NCI-H187 treated with DMSO at 0.1 percent for 48 hours (cell line): ENCODE measurements around the gene IL1RAPL1.

Source experiments
- DNase-seq: peaks from one replicate; lab custom pipeline; 2025; lab: John Stamatoyannopoulos, UW

The IL1RAPL1 gene

GRCh38 chrX:28586981-28587551, at the start of gene IL1RAPL1:
Gene IL1RAPL1 (plus strand): TSS chrX:28587446.
- DNase-seq = peak; percentile 74

- DNase-seq = no peak
These were observed 44.5 kb upstream of the IL1RAPL1 start for GRCh38 chrX:28542791-28543190.

- DNase-seq = no peak
These were observed 37.4 kb upstream of the IL1RAPL1 start for GRCh38 chrX:28549838-28550237.

DNA sequence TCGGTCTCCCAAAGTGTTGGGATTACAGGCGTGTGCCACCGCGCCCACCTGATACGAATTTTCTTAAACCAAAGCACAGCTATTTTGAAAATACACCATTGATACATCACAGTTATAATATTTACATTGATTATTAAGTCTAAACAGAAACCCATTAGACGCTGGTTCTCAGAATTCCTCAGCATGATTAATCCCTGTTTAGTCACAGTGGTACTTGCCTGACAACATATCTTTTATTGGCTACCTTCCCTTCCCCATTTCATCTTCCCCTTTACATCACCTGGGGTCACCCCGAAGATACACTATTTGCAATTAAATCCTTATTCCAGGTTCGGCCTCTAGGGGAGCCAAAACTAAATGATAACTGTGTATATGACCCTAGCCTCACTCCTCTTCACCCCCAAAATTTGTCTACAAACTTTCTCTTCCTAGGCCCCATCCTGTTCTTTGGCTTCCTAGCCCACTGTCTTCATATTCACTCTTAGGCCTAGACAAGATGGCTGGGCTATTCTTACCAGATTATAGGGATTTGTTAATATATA, 36.8 kb upstream of the IL1RAPL1 start:
- DNase-seq = no peak

DNA sequence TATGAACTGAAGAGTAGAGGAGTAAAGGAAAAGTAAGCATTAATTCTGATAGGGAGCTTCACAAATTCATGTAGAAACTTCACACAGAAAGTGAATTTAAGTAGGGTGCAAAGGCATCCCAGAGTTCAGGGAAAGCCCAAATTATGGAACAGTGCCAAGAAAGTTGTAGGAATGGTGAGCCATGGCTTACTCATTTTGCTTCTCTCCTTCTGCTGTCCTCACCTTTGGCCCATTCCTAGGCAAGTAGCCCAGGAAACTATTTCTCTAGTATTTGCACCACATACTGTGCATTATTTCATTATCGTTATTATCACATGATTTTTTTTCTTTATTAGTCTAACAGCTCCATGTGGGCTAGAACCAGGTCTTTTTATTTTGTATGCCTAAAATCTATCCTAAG, 34.9 kb upstream of the IL1RAPL1 start:
- DNase-seq = no peak

- no peak for DNase-seq
These were observed 34.1 kb upstream of the IL1RAPL1 start for GRCh38 chrX:28552882-28553829.

GRCh38 chrX:28576117-28576516, 11.1 kb upstream of the IL1RAPL1 start:
- no peak for DNase-seq

DNA sequence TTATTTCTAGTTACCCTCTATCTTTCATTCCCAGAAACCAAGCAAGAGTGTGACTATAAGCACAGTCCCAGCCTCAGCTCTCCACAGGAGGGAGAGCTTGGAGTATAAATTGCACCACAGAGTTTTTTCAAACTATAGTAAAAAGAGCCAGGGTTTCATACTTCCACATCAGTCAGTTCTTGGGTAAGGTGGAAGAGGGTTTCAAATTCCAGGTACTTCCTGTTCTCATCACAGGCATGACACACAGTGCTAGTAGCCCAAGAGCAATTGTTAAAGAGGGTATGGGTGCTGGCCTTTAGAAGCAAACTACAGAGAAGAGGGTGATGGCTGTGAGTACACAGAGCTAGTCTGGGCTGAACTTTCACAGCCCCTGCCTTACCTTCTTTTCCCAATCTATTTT, 5.7 kb upstream of the IL1RAPL1 start:
- no peak for DNase-seq

DNA sequence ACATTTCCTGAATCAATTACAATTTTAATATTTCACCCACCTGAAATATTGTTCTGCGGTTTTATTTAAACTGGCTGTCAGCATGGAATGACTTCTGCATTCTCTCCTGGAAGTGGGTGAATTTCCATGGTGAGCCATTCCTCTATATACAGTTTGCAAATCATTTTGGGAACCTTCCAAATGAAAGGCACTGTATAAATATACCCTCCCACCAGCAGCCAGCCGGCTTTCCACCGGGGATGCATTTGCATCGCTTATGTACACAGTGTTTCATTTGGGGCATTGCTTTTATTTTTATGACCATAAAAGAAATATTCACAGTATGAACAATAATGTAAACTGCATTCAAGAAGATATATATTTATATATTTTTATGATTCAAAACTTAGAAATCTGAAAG, 4.7 kb upstream of the IL1RAPL1 start:
- DNase-seq = no peak

DNA sequence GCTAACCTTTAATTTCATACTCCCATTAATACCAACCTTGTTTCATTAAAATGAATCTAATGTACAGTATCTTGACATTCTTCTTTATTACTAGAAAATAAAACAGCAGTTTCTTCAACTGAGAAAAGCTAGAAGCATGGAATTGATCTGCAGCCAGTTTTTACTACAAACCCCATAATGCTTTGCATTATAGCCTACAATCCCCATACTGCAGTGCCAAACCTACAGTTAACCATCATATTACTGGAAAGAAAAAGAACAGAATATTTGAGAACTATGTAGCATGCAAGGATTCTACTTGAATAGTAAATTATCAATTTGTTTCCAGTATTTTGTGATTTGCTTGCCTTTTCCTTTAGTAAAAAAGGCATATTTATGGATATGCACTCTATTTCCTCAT, 3.2 kb upstream of the IL1RAPL1 start:
- DNase-seq = no peak

DNA sequence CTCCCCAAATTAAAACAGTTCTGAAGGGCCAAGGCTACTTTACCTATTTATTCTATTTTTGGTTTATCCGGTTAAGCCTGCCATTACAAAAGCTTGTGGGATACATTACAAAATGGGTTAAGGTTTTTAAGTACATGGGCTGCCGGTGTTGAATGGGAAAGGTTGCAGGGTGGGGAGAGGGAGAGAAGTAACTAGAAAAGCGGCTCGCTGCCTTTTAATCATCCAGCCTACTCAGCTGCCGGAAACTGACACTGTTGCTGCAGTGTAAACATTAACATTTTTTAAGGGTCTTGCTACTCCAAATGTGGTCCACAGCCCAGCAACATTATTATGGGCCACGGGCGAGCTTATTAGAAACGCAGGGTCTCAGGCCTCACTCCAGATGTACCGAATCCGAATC, 1.5 kb upstream of the IL1RAPL1 start:
- no peak for DNase-seq

DNA sequence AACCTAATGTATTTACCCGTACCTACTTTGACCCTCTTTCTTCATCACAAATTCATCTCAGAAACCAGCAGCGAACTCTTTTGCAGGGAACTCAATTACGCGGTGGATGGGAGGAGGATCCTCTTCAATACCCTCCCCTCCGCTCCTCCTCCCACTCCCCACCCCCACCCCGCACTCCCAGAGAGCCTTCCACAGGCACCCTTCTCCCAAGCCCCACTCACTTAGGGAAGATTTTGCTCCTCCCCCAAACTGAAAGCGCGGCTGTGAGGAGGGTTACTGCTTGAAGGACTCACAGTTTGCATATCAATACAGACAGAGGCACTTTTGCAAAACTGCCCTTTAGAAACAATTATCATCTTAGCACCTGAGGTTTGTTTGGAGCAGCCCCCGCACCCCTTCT, 960 bp upstream of the IL1RAPL1 start:
- no peak for DNase-seq

DNA sequence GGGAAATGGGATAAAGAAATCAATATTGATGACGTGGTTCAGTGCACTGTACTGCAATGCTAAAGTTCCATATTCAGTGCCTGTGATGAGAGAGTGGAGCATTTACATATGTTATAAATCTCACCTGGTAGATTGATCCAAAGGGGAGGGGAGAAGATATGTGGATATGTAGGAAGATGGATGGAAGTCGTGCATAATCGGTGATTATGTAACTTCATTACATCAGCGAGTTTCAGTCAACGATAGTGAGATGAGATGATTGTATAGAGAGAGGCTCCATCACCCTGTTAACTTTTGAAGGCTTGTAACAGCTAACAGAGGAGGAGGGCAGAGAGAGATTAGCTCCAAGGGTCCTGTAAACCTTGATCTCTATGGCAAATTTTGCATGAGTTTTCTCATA, 1.8 kb downstream of the IL1RAPL1 start:
- no peak for DNase-seq

GRCh38 chrX:28590396-28590795, 3.1 kb downstream of the IL1RAPL1 start:
- DNase-seq = no peak

DNA sequence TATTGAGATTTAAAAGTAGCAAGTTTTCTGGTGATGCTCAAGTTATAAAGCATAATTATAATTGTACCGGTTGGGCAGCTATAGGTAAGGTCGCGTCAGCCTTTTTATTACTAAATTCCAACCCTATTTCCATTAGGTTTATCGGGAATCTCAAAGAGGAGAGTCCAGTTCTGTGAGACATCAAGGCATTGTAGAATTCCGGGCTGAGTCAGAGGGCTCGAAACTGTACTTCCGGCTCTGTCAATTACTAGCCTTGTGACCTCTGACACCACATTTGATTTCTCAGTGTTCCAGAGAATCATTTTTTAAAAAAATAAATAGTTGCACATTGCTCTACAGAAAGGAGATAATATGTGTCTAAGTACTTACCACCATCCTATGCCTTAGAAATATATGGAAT, 4.3 kb downstream of the IL1RAPL1 start:
- no peak for DNase-seq

GRCh38 chrX:28595346-28595745, 8.1 kb downstream of the IL1RAPL1 start:
- DNase-seq = peak; percentile 48

GRCh38 chrX:28599957-28600356, 12.7 kb downstream of the IL1RAPL1 start:
- no peak for DNase-seq

DNA sequence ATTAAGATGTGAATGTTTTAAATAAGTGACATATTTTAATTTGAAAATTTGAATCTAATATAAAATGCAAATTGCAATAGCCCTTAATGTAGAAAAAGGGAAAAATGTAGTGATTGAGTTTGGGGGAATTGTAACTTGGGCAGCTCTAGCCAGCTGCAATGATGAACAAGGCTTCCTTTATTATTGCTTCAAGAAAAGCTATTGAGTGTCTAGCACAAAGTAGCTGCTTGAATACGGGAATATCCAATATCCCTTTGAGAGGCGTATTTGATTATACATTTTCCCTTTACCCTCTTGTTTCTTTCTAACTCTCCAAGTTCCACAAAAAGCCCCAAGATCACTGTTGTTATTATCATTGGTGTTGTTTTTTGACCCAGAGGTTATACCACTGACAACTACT, 21.8 kb downstream of the IL1RAPL1 start:
- DNase-seq = no peak

- DNase-seq = no peak
These were observed 22.8 kb downstream of the IL1RAPL1 start for GRCh38 chrX:28609917-28610613.

- DNase-seq = no peak
These were observed 23.5 kb downstream of the IL1RAPL1 start for GRCh38 chrX:28610746-28611145.

DNA sequence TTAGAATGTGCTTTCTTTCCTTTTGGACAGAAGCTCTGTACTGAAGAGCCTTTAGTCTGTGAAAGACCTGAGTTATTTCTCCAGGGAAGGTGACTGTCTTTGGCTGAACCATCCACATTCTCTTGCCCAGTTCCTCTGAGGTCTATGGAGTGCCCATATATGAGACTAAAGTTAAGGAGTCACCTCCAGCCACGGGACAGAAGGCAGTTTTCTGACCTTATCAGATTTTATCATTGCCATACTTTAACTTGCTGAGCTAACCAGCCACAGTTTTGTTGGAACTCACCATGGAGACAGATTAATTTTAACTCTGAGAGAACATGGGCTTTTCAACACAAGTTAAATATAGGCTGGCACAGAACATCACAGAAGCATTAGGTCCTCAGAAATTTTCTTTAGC, 26.3 kb downstream of the IL1RAPL1 start:
- no peak for DNase-seq

DNA sequence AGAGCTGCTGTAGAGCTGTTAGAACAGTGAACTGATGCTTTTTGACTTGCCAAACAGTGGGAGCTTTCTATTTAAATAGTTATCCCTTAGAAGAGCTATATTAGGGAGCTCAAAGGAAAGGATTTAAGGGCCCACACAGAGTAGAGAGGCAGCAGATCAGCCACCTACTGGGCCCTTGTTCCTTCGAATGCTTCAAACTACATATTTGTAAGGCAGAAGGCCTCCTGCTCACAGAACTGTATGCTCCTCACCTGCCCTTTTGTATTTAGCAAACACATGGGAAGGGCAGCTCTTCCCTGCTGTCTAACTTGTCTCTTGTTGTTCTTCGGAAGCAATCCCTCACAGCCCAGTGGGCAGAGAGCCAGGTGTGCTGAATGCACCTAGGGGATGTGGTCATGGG, 38.0 kb downstream of the IL1RAPL1 start:
- peak; percentile 1 for DNase-seq

- DNase-seq = no peak
These were observed 39.3 kb downstream of the IL1RAPL1 start for GRCh38 chrX:28626515-28626914.
